Left ventricle myocardium inferior (tissue), 1 donor: ENCODE data around the gene UBTD1. TPM values are rescaled to one million over a fixed set of nuclear protein-coding genes. Genes with fewer than 3 reads are reported as not detected.

Source experiments
- DNase-seq: peaks from one replicate; pipeline ENCODE4 v3.0.0-alpha.2; 2020
- H3K27ac ChIP-seq: fragments of 200-600 bp; replicated peaks from 2 replicates; pipeline ENCODE4 v1.8.0; 2021
- H3K27me3 ChIP-seq: fragments of 200-600 bp; 2 replicates; pipeline ENCODE4 v1.8.0; 2021; ENCODE audit warnings: low read depth
- H3K36me3 ChIP-seq: fragments of 200-600 bp; 2 replicates; pipeline ENCODE4 v1.8.0; 2021
- H3K4me1 ChIP-seq: fragments of 200-600 bp; 2 replicates; pipeline ENCODE4 v1.8.0; 2021
- H3K4me3 ChIP-seq: fragments of 200-600 bp; 2 replicates; pipeline ENCODE4 v1.8.0; 2021; ENCODE audit warnings: mild to moderate bottlenecking, moderate library complexity
- H3K9me3 ChIP-seq: fragments of 200-600 bp; replicated peaks from 2 replicates; pipeline ENCODE4 v1.8.0; 2021
- intact Hi-C: fragments of 100-400 bp; cut with micrococcal nuclease; formaldehyde crosslinking; loops from one replicate; pipeline ENCODE4 v1.11.0; 2022
- total RNA-seq: library from RNA; stranded (reverse); fragmentation: NEBNext Ultra II Directional; extraction: Animal tissue kit (Norgen Biotek cat#: 25700); gene quantifications from one replicate; pipeline ENCODE4 v1.2.1, GENCODE V29; 2021
- TF ChIP-seq, protein P1 (sequence below): fragments of 200-600 bp; IDR thresholded peaks from 2 replicates; pipeline ENCODE4 v1.8.0; 2021; ENCODE audit warnings: antibody characterized with exemption, mild to moderate bottlenecking, borderline replicate concordance
- donor health status: DM: no; HTN: yes; CAD: no; lungs with severe emphysema.

The UBTD1 gene
- total RNA-seq, 1 donor from 2014 or later, result 17.1 TPM

DNA sequence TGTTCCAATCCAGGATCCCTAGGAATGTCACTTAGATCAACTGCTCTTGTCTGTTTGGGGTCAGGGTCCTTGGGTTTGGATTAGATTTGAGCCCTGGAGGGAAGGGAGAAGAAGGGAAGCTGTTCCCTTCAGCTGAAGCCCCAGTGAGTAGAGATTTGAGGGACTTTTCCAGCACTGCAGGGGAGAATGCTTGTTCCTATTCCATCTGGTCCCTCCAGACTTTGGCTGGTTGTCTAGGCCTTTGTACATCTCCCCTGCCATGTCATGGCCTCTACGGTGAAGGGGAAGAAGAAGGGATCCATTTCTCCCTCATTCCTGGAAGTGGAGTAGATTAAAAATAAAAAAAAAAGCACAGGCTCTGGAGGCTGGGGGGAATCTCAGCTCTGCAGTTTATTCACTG lies 101.9 kb downstream of the UBTD1 start:
- Histone ChIP-seq H3K27ac (peak overlapping the region; percentile 93), H3K36me3 (no peaks in the 10 kb centered on the region), H3K27me3 (no peaks in the 10 kb centered on the region), H3K9me3 (no peaks in the 10 kb centered on the region), H3K4me1 (peaks cover 45% of the 10 kb centered on the region), H3K4me3 (no peak overlapping the region)
- intact Hi-C loops, result no loop called here
- TF ChIP-seq, protein P1, sequence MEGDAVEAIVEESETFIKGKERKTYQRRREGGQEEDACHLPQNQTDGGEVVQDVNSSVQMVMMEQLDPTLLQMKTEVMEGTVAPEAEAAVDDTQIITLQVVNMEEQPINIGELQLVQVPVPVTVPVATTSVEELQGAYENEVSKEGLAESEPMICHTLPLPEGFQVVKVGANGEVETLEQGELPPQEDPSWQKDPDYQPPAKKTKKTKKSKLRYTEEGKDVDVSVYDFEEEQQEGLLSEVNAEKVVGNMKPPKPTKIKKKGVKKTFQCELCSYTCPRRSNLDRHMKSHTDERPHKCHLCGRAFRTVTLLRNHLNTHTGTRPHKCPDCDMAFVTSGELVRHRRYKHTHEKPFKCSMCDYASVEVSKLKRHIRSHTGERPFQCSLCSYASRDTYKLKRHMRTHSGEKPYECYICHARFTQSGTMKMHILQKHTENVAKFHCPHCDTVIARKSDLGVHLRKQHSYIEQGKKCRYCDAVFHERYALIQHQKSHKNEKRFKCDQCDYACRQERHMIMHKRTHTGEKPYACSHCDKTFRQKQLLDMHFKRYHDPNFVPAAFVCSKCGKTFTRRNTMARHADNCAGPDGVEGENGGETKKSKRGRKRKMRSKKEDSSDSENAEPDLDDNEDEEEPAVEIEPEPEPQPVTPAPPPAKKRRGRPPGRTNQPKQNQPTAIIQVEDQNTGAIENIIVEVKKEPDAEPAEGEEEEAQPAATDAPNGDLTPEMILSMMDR, result no peak
- no peak for DNase-seq

DNA sequence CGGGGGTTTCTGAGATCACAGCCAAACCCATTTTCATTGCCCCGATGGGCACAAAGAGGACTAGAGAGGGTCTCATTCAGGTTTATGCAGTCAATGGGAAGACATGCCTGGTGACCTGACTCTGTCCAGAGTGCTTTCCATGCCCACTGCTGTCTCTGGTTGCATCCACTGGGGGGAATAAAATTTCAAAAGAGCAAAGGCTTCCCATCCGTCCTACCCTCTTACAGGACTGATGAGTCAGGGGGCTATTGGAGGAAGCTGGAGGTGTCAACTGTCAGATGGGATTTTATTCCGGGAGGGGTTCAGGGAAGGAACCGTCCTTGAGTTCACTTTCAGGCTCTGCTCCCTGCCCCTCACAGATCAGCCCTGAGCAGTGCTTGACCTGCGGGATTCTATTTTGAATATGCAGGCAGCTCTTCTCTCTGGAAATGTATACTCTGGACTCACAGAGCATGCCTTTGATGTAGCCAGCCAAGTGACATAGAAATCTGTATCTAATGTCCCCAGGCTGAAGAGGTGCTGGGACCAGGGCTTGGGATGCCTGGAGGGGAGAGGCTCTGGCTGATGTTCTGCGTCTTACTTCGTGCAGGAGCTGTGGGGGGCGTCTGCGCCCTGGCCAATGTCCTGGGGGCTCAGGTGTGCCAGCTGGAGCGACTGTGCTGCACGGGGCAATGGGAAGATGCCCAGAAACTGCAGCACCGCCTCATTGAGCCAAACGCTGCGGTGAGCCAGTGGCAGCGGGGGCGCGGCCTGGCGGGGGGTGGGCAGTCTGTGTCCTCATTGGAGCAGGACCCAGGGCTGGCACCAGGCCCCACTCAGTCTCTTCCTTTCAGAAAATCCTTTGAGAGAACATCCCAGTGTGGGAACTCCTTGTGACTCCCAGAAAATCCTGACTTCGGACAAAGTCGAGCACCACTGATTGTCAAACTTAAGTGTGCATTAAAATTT lies 102.8 kb downstream of the UBTD1 start:
- peak; percentile 62 for DNase-seq
- Histone ChIP-seq H3K27me3 (no peaks in the 10 kb centered on the region), H3K4me1 (peaks cover 36% of the 10 kb centered on the region), H3K4me3 (no peak overlapping the region), H3K27ac (peak overlapping the region; percentile 93), H3K36me3 (no peaks in the 10 kb centered on the region), H3K9me3 (no peaks in the 10 kb centered on the region)
- TF ChIP-seq, protein P1, result no peak
- intact Hi-C loops, result no loop called here

DNA sequence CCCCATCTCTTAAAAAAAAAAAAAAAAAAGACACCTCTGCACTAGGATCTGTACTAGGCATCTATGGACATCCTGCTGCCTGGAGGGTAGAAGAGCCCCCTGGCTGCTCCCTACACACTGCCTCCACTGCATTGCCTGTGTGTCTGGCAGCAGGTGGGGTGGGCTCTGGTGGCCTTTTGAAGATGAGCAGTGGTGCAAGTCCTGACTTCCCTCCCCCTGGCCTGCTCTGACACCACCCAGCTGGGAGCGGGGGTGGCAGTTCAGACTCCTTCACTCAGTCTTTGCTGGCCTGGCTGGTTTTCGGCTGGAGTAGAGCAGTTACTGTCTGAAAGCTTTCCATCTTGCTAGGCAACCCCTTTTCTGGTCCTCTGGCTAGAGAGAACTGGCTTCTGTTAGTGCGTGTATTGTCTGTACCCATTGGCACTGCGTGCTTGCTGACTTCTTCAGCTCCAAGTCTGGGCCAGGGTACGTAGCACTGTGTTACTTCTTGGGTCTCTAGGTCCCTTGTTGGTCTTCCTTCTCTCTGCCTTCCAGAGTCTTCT lies 108.4 kb downstream of the UBTD1 start:
- Histone ChIP-seq H3K4me1 (peaks cover 37% of the 10 kb centered on the region), H3K27ac (peak overlapping the region; percentile 84), H3K4me3 (no peak overlapping the region), H3K36me3 (no peaks in the 10 kb centered on the region), H3K27me3 (no peaks in the 10 kb centered on the region), H3K9me3 (no peaks in the 10 kb centered on the region)
- intact Hi-C loops, result loop anchor here (5.0 kb wide), 1 partner anchor 35 kb away; the partner anchor contains the start of gene ANKRD2
- TF ChIP-seq, protein P1, result no peak
- DNase-seq, result no peak

DNA sequence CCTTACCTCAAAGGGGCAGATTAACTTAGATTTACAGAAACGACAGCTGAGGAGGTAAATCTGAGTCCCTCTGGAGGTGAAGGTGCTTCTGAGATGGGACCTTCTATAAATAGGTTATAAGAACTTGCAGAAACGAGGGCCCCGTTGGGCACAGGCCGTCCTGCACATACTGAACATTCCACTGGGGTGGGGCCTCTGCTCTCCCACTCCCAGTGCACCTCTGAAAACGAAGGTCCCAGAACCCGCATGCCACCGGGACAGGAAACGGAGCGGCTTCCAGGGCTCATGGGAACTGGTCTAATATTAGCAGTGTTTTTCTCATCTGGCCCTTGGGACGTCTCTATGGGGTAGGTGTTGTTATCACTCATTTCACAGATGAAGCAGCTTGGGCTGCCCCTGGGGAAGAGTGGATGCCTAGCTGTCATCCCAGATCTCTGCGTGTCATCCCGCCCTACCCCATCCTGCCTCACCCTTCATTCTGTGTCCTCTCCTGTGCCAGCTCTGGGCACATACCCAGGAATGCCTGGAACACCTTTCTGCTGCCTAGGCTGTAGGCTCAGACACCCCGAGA lies 110.4 kb downstream of the UBTD1 start:
- intact Hi-C loops, result loop anchor here (5.0 kb wide), 1 partner anchor 37 kb away; the partner anchor contains the start of gene ANKRD2
- DNase-seq, result peak; percentile 78
- peak overlapping the region; percentile 84 for H3K27ac ChIP-seq
- H3K4me3 ChIP-seq, result no peak overlapping the region
- H3K36me3 ChIP-seq, result no peaks in the 10 kb centered on the region
- H3K4me1 ChIP-seq, result peaks cover 41% of the 10 kb centered on the region
- H3K27me3 ChIP-seq, result no peaks in the 10 kb centered on the region
- TF ChIP-seq, protein P1, result no peak
- H3K9me3 ChIP-seq, result no peaks in the 10 kb centered on the region

DNA sequence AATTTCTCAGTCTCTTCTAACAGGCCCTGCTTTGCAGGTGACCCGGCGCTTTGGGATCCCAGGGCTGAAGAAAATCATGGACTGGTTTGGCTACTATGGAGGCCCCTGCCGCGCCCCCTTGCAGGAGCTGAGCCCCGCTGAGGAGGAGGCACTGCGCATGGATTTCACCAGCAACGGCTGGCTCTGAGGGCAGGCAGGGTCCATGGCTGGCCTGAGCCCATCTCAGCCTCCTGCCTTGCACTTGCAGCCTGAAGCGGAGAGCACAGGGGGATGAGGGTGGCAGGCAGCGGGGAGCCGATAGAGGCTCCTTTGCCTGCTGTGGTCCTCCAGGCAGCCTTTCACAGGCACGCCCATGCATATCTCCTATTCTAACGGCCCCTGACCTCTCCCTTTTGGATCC lies 112.7 kb downstream of the UBTD1 start:
- Histone ChIP-seq H3K4me3 (no peak overlapping the region), H3K4me1 (peaks cover 41% of the 10 kb centered on the region), H3K9me3 (no peaks in the 10 kb centered on the region), H3K27ac (peak overlapping the region; percentile 84), H3K27me3 (no peaks in the 10 kb centered on the region), H3K36me3 (no peaks in the 10 kb centered on the region)
- intact Hi-C loops, result no loop called here
- no peak for DNase-seq
- TF ChIP-seq, protein P1, result no peak
